C1 segment of cervical spinal cord (tissue), 14 donors: ENCODE data around the gene RIC8B.

Experiments
- DNase-seq, 14 donors: peaks; one replicate each; lab custom pipeline; 2025; lab: John Stamatoyannopoulos, UW

Gene RIC8B

DNA sequence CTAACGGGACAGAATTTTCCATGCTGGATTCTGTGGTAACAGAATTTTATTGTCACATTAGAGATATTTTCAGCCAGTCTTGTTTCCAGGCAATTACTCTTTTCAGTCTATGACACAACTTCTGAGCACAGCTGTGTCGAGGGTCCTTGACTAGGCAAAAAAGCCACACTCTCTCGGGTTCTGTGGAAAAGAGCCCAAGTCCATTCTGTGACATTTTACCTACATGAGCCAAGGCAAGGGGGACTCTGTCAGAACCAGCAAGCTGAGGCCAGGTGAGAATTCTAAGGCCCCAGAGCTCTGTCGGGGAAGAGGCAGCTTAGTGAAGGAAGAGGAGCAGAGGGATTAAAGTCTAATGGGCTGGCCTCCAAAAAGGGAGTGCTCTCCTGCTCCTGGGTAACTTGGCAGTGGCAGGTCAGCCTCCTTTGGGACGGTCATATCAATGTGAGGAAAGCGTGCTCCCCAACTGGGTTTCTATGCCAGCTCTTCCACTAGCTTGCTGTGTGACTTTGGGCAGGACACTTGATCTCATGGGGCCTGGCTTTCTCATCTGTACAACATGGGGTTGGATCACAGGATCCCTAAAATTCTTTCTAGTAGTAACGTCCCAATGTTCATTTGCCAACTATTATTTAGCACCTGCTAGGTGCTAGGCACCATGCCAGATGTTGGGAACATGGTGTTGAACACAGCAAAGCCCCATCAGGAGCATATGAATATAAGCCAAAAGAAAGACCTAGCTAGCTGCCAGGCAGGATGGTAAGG, 16.0 kb upstream of the RIC8B start:
- DNase-seq, result peak in 1 of 14 donors; percentile 47

DNA sequence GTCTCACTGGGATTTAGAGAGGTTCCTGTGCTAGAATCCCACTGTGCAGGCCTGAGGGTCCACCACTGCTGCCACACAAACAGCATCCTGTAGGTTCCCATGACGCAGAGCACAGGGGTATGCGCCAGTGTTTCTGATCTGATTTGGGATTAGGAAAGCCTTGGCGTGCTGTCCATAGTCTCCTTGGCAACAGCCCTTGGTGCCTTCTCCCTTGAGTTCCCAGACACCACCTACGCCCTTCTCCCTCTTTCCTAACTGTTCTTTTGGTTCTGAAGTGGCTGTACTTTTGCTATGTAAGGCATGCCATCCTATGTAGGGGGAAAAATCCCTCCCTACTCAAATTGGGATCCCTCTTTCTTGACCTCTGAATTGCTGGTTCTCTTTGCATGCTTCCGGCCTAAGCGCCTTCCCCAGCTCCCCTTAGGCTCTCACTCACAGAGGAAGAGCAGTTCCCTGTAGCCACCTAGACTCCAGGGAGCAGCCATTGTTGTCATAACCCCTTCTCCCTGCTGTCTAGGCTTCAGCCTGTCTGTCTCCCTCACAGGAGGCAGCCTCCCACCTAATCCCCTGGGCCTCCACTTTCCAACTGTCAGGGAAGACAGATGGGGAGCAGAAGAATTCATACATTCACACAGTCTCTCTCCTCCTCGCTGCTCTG, 14.8 kb upstream of the RIC8B start:
- peak in 3 of 14 donors; percentile 17 to 37 (median 18) for DNase-seq

GRCh38 chr12:106760184-106760531, 14.3 kb upstream of the RIC8B start:
- DNase-seq, result peak in 1 of 14 donors; percentile 16

DNA sequence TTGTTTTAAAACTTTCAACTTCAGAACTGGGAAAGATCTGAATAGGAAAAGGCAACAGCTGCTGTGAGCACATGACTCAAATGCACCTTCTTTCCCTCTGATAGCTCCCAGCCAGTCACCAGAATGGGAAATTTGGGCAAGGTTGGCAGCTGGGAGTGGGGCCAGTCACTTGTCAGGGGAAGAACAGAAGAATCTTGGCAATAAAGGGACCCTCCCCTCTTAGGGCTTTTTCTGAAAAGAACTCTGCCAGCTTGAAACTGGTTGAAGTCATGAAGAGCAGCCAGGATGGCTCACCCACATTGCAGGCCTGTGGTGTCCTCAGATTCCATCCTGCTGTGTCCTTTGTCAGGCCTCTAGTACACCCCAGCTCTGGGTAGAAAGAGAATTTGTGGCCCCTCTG, 10.3 kb upstream of the RIC8B start:
- DNase-seq, result peak in 1 of 14 donors; percentile 39

DNA sequence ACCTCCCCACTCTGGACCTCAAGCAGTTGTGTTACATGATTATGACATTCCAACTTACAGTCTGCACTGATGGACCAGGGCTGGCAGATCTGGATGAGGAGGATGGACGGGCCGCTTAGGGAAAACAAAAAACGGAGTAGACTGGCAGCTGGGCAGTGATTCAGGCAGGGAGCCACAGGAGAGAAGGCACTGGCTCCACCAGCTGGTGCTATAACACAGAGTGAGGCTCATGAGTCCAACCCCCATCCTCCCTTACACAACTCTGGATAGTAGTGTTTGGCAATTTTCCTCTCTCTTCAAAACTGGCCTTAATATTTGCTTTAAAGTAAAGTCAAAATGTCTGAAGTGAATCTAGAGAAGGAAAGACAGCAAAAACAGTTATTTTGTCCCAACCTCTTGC, 9.7 kb upstream of the RIC8B start:
- peak in 3 of 14 donors; percentile 19 to 70 (median 39) for DNase-seq

GRCh38 chr12:106766393-106766826, 8.1 kb upstream of the RIC8B start:
- DNase-seq, result peak in 6 of 14 donors; percentile 21 to 61 (median 34)

- no peak for DNase-seq
These were observed 7.3 kb upstream of the RIC8B start for GRCh38 chr12:106767206-106767605.

- DNase-seq, result peak in 1 of 14 donors; percentile 11
These were observed 6.3 kb upstream of the RIC8B start for GRCh38 chr12:106767954-106768822.

DNA sequence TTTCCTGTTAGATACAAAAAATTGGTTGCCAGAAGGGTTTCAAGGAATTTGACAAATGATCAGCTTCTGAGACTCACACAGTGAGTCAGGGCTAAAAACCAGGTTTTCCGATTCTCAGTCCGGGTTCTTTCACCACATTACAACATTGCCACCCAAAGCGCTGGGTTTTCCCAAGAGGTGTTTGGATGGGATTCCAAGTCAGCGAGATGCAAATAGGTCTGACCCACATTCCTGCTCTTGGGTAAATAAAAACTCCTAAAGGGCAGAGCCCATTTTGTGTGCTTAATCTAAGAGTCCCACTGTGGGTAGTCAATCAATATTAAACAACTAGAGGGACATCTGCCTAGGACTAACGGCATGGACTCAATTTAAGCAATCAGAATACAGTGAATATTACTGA, 5.4 kb upstream of the RIC8B start:
- peak in 2 of 14 donors; percentile 19 to 22 for DNase-seq

DNA sequence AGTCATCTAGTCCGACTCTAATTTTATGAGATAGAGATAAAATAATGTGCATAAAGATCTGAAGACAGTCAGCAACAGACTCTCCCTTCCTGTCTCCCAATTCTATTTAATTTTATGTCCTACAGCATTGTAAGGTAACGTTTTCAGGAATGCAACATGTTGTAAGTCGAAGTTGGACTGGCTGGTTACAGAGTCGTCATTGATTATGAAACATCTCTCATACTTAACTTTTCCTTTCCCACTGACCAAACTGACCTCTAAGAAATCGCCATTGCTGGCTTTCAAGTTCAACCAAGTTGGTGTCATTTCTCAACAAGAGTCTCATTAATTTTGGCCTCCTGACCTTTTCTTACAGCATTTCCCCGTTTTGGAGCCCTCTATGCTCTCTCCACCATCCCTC, 4.9 kb upstream of the RIC8B start:
- DNase-seq, result no peak

DNA sequence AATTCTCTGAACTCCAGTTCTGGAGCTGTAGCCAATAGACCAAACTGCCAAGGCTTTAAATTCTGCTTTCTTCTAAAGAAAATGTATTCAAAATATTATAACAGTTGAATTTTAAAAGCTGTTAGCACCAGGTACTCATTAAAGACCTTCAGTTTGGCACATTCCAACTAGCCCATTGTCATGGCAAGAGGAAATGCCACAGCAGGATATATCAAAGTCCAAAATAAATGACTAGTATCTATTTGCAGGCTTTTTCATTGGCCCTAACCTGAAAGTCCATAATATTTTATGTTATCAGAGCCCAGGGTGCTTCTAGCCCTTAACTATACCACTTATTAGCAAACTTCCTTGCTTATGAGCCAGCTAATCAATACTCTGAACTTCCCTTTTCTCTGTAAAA, 3.1 kb upstream of the RIC8B start:
- DNase-seq, result no peak

DNA sequence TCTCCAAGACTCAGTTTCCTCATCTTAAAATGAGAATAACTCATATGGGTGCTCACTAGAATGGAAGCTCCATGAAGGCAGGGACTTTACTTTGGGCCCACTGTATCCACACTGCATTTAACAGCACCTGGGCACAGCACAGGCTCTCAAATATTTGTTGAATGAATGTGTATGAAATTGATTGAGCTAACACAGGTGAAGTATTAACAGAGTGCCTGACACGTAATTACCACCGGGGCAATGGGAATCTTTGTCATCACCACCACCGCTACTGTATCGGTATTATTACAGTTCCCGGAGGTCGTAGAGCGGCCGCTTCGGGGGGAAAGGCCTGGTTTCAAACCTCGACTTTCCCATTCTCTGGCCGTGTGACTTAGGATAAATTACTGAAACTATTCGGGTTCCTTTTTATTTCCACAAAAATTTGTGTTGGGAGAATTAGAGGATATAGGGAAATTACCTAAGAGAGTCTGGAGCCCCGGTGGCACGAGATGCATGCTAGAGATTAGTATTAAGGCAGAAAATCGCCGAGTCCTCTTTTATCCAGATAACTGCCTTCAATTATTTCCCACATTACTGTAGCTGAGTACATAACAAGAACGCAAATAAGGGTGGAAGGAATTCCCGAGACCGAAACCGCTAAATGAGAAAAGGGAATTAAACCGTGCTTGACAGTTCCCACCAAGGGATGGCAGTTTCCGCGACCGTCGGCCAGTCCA, 1.0 kb upstream of the RIC8B start:
- no peak for DNase-seq

DNA sequence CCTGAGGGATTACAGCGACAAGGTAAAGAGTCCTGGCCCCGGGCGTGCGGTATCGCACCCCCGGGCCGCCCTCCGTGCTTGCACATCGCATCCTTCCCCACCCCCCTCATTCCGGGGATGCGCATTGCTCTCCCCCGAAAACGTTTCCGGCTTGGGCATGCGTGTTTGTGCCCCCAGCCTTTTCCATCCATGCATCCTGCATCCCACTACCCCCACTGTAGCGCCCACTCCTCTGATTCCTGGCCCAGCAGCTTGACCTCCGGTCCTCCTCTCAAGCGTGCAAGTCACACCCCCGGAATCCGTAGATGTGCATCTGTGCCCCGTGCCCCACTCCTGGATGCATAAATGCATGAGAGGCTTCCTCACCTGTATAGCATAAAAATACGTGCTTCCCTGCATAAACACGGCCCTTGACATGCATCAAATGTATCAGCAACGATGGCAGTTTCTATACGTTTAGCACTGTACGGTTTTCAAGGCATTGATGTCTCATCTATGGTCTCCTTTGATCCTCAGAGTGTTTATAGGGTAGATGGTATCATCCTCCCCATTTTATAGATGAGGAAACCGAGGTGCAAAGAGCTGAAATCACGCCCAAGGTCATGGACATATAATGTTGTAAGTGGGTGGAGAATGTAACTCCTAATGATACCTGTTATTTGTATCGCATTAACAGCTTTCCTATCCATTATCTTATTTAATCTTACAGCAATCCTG, 484 bp downstream of the RIC8B start:
- peak in 1 of 14 donors; percentile 33 for DNase-seq

DNA sequence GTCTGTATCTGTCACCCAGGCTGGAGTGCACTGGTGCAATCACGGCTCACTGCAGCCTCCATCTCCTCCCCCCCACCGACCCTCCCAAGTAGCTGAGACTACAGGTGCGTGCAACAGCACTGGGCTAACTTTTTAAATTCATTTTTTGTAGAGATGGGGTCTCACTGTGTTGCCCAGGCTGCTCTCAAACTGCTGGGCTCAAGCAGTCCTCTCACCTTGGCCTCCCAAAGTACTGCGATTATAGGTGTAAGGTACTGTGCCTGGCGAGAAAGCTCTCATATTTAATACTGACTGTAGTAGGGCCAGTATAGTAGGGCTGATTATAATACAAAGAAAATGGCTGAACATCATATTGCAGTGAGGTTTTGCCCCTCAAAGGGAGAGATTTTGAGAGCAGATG, 2.4 kb downstream of the RIC8B start:
- no peak for DNase-seq

GRCh38 chr12:106780010-106780631, 5.6 kb downstream of the RIC8B start:
- DNase-seq, result no peak

- no peak for DNase-seq
These were observed 8.1 kb downstream of the RIC8B start for GRCh38 chr12:106782619-106783018.

- no peak for DNase-seq
These were observed 9.0 kb downstream of the RIC8B start for GRCh38 chr12:106783515-106783914.

GRCh38 chr12:106790020-106790419, 15.5 kb downstream of the RIC8B start:
- DNase-seq, result no peak

DNA sequence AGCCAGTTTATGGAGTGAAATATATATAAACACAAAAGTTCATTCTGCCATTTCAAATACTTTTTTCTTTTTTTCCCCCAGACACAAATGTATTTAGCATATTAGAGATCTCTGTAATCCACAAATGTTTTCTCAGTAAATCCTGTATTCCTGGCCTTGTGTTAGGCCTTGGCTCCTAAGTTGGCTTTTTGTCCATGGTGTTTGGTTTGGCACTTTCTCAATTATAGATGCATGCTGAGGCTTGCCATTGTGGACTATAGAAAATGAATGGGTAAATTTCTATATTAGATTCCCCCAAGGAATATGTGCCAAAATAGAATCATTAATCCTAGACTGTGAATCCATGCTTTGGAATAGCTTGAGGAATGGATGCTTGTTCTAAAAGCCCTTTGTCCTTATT, 17.0 kb downstream of the RIC8B start:
- no peak for DNase-seq

- no peak for DNase-seq
These were observed 19.9 kb downstream of the RIC8B start for GRCh38 chr12:106794369-106794768.
